Measurements from ENCODE around the gene ACVR1B. TPM values are rescaled to one million over a fixed set of nuclear protein-coding genes. Genes with fewer than 3 reads are reported as not detected.

Gene ACVR1B
- total RNA-seq, 1 donor from 2014 or later: 18.7 TPM

- DNase-seq (ENCODE audit: low spot score in 2 of 2): no peak
Measured at GRCh38 chr12:51921017-51921725, 30.3 kb upstream of the ACVR1B start.

GRCh38 chr12:51922146-51922545 lies 29.4 kb upstream of the ACVR1B start:
- Histone ChIP-seq H3K4me3 (no peak overlapping the region), H3K9me3 (no peaks in the 10 kb centered on the region), H3K27me3 (no peaks in the 10 kb centered on the region), H3K4me1 (peaks cover 0 to 3% of the 10 kb centered on the region in 2 donors), H3K27ac (no peak overlapping the region), H3K36me3 (no peaks in the 10 kb centered on the region)
- no peak for DNase-seq (ENCODE audit: low spot score in 2 of 2)
- intact Hi-C loops (cut with DNase I): no loop called here
- TF ChIP-seq CTCF (IDR thresholded peaks at IDR 0.05): no peak

More at GRCh38 chr12:51921017-51921725, 30.3 kb upstream of the ACVR1B start:
- Histone ChIP-seq H3K27me3 (no peaks in the 10 kb centered on the region), H3K36me3 (no peaks in the 10 kb centered on the region), H3K27ac (no peak overlapping the region), H3K4me3 (no peak overlapping the region), H3K9me3 (no peaks in the 10 kb centered on the region), H3K4me1 (peaks cover 0 to 3% of the 10 kb centered on the region in 2 donors)
- TF ChIP-seq CTCF (IDR thresholded peaks at IDR 0.05): no peak
- intact Hi-C loops (cut with DNase I): no loop called here

DNA sequence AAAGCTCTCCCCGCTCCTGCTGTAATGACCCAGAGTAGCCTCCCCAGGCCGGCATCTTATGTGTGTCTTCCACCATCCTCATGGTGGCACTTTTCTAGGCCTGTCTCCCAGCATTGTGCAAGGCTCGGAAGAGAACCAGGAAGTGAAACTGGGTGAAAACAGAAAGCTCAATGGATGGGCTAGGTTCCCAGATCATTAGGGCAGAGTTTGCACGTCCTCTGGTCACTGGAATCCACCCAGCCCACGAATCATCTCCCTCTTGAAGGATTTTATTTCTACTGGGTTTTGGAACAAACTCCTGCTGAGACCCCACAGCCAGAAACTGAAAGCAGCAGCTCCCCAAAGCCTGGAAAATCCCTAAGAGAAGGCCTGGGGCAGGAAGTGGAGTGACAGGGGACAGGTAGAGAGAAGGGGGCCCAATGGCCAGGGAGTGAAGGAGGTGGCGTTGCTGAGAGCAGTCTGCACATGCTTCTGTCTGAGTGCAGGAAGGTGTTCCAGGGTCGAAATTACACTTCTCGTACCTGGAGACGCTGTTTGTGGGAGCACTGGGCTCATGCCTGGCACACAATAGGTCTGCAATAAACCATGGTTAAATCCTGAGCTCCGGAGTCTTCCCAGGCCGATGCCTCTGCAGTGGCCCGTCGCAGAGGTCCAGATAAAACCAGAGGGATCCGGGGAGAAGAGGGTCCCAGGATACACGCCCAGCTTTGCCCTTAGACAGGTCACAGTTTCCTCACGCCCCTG lies 28.6 kb upstream of the ACVR1B start:
- no peaks in the 10 kb centered on the region for H3K9me3 ChIP-seq
- TF ChIP-seq CTCF (IDR thresholded peaks at IDR 0.05): peak in 2 of 3 experiments; percentile 5 to 12
- H3K4me3 ChIP-seq: no peak overlapping the region
- intact Hi-C loops (cut with DNase I): no loop called here
- H3K27me3 ChIP-seq: no peaks in the 10 kb centered on the region
- DNase-seq (ENCODE audit: low spot score in 2 of 2): peak in 1 of 2 donors; percentile 78
- peaks cover 0 to 3% of the 10 kb centered on the region in 2 donors for H3K4me1 ChIP-seq
- no peaks in the 10 kb centered on the region for H3K36me3 ChIP-seq
- H3K27ac ChIP-seq: peak overlapping the region; percentile 7 to 56

GRCh38 chr12:51923506-51924365 lies 27.8 kb upstream of the ACVR1B start:
- Histone ChIP-seq H3K9me3 (no peaks in the 10 kb centered on the region), H3K27me3 (no peaks in the 10 kb centered on the region), H3K27ac (peak overlapping the region in 1 of 2 donors; percentile 56), H3K36me3 (no peaks in the 10 kb centered on the region), H3K4me3 (no peak overlapping the region), H3K4me1 (peaks cover 0 to 3% of the 10 kb centered on the region in 2 donors)
- peak; percentile 66 to 79 (median 69) for TF ChIP-seq CTCF (IDR thresholded peaks at IDR 0.05)
- peak in 1 of 2 donors; percentile 72 for DNase-seq (ENCODE audit: low spot score in 2 of 2)
- intact Hi-C loops (cut with DNase I): loop anchor here (2.0 kb wide), 1 partner anchor 57 kb away; no protein-coding TSS in a partner anchor

DNA sequence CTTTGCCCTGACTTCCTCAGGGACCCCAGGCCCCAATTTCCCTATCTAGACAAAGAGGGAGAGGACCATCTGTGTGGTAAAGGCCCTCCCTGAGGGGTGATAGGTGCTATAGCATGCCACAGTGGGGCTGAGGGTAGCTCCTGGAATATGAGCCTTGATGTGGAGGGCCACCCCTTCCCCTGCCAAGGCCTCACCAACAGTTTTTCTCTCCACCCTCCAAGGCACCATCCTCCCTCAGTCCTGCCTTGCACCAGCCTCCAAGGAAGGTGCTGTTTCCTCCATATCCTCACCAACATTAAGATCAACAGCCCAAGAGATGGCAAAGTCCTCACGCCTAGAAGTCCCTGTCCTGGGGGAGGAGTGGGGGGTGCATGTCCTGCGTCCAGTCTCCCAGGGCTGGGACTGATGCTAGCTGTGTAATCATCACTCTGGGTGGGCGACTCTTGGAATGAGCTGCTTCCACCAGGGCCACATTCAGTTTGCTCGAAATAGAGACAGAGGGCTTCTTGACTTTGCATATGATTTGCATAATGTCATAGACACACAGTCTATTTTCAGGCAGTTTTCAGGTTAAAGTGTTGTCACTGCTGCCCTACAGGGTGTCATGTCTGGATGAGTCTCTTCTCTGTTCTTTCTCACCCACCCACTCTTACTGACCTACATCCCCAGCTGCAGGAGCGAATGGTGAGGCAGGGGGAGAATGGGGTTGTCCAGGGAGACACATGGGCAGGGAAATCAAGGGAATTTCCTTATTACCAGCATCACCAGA lies 26.8 kb upstream of the ACVR1B start:
- no peaks in the 10 kb centered on the region for H3K27me3 ChIP-seq
- no peaks in the 10 kb centered on the region for H3K9me3 ChIP-seq
- peaks cover 0 to 3% of the 10 kb centered on the region in 2 donors for H3K4me1 ChIP-seq
- DNase-seq (ENCODE audit: low spot score in 2 of 2): no peak
- no peak for TF ChIP-seq CTCF (IDR thresholded peaks at IDR 0.05)
- no peak overlapping the region for H3K4me3 ChIP-seq
- intact Hi-C loops (cut with DNase I): loop anchor here (2.0 kb wide), 1 partner anchor 56 kb away; no protein-coding TSS in a partner anchor
- no peak overlapping the region for H3K27ac ChIP-seq
- no peaks in the 10 kb centered on the region for H3K36me3 ChIP-seq

Data from ascending aorta (tissue), 2 donors.